NT2/D1 (cell line): ENCODE measurements around the gene BZW1.

Source experiments
- YY1 ChIP-seq: IDR thresholded peaks from 2 replicates; pipeline ENCODE4 v1.6.1; 2011; ENCODE audit not compliant: insufficient read length, insufficient read depth
- ZNF274 ChIP-seq: IDR thresholded peaks from 2 replicates; pipeline ENCODE4 v1.6.1; 2011; ENCODE audit warnings: mild to moderate bottlenecking, low read depth, low read length

- no peak for TF ChIP-seq YY1
- no peak for TF ChIP-seq ZNF274
These were observed 17.6 kb upstream of the BZW1 start for GRCh38 chr2:200794143-200794542.
